Mammary epithelial cell (primary cell): ENCODE data around the gene ASH1L.

Experiments
- CTCF ChIP-seq, 2 donors: IDR thresholded peaks in 1 of 2; conservative IDR thresholded peaks in 1 of 2; 2 replicates each; pipeline ENCODE4 v1.5.1; 2011 to 2012; ENCODE audit warnings: inconsistent platforms in 2 of 2, low read length in 2 of 2, mild to moderate bottlenecking in 2 of 2, control low read depth in 1 of 2, low read depth in 1 of 2; ENCODE audit not compliant: insufficient read depth in 1 of 2; ENCODE audit errors: extremely low read depth in 1 of 2
- EZH2 ChIP-seq: IDR thresholded peaks from 2 replicates; pipeline ENCODE4 v1.6.1; 2012; ENCODE audit warnings: low read length, inconsistent platforms, borderline replicate concordance

GRCh38 chr1:155316922-155317321, 245.7 kb downstream of the ASH1L start:
- TF ChIP-seq EZH2 (no peak), CTCF (conservative IDR thresholded peaks at IDR 0.05 in 1 of 2, IDR thresholded peaks at IDR 0.05 in 1 of 2; ENCODE audit: extremely low read depth in 1 of 2, insufficient read depth in 1 of 2, low read depth in 1 of 2, low read length in 2 of 2) (no peak)
